Measurements from ENCODE around the gene FAM83F. TPM values are rescaled to one million over a fixed set of nuclear protein-coding genes. Genes with fewer than 3 reads are reported as not detected.

Gene FAM83F
- polyA plus RNA-seq, 1 donor (not counting 4 experiments of a cell fraction or from before 2014, with no cell fraction given), result 22.8 TPM

DNA sequence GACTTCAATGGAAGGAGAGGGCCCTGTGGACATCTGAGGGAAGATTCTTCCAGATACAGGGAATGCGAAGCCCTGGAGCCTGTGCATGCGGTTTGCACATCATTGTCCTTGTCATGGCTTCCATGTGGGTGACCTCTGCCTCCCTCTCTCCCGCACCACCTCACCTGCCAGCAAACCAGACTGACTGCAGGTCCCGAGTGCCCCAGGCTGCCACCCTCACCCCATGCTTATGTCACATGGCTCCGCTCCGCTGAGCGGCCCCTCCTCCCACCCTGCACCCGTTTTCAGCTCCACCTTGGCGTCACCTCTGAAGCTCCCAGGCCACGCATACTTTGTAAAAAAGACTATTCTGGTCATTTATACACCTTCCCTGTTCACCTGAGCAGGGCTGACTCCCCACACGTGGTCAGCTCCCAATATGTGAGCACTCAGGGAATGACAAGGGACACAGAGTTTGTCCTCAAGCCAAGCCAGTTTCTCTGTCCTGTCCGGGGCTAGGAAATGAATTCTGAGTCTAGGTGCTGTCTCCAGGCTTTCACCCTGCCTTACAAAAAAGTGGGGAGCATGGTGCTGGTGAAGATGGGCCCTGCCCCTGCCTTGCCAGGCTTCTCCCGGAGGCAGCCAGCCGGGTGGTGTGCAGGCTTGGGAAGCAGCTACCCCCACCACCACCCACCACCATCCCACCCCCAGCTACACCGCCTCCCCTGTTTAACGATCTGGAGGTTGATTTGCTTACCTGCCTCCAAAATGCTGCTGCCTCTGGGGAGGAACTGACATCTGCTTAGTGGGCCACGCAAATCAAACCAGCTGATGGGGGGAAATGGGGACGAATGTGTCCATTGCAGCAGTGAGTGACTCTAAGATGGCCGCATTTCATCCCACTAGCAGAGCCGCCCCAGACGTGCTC, 32.7 kb downstream of the FAM83F start:
- H3K27me3 ChIP-seq (ENCODE audit: control insufficient read depth, extremely low read depth, insufficient read depth, low read length), result no peaks in the 10 kb centered on the region
- DNase-seq (ENCODE audit: low read depth, low spot score) (no peak), FAIRE-seq (no peak)
- no peak overlapping the region for H3K4me3 ChIP-seq (ENCODE audit: control insufficient read depth in 2 of 3, extremely low read depth in 1 of 3, insufficient read depth in 2 of 3, low read depth in 1 of 3, low read length in 3 of 3)
- no peak overlapping the region for H3K9ac ChIP-seq (ENCODE audit: control insufficient read depth, extremely low read depth, insufficient read depth, low read length)
- TF ChIP-seq, protein P1, sequence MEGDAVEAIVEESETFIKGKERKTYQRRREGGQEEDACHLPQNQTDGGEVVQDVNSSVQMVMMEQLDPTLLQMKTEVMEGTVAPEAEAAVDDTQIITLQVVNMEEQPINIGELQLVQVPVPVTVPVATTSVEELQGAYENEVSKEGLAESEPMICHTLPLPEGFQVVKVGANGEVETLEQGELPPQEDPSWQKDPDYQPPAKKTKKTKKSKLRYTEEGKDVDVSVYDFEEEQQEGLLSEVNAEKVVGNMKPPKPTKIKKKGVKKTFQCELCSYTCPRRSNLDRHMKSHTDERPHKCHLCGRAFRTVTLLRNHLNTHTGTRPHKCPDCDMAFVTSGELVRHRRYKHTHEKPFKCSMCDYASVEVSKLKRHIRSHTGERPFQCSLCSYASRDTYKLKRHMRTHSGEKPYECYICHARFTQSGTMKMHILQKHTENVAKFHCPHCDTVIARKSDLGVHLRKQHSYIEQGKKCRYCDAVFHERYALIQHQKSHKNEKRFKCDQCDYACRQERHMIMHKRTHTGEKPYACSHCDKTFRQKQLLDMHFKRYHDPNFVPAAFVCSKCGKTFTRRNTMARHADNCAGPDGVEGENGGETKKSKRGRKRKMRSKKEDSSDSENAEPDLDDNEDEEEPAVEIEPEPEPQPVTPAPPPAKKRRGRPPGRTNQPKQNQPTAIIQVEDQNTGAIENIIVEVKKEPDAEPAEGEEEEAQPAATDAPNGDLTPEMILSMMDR (optimal IDR thresholded peaks at IDR 0.05 in 1 of 3, IDR thresholded peaks at IDR 0.05 in 1 of 3, conservative IDR thresholded peaks at IDR 0.05 in 1 of 3; ENCODE audit: extremely low read depth in 1 of 3, insufficient read depth in 2 of 3, low read length in 3 of 3), result no peak
- no peak for TF ChIP-seq EZH2 (IDR thresholded peaks at IDR 0.05; ENCODE audit: low read length)
- H3K36me3 ChIP-seq (ENCODE audit: control insufficient read depth in 2 of 2, extremely low read depth in 1 of 2, insufficient read depth in 2 of 2, low read length in 2 of 2), result peaks cover 34 to 36% of the 10 kb centered on the region in 2 experiments
- H3K4me2 ChIP-seq (ENCODE audit: control insufficient read depth, extremely low read depth, insufficient read depth, low read depth, low read length), result no peak overlapping the region
- no peak overlapping the region for H3K27ac ChIP-seq (ENCODE audit: control insufficient read depth, insufficient read depth, low read length)
- H3K9me3 ChIP-seq (ENCODE audit: control insufficient read depth, low read depth, low read length), result no peaks in the 10 kb centered on the region
- H3K79me2 ChIP-seq (ENCODE audit: control insufficient read depth, insufficient read depth, low read length), result peaks cover 20% of the 10 kb centered on the region
- no peak overlapping the region for H2AFZ ChIP-seq (ENCODE audit: control insufficient read depth, low read length)
- dilution Hi-C loops (cut with MboI; ENCODE audit: extremely low pct_ligation_motif_present, low sequenced_read_pairs), result no loop called here
- H3K9me1 ChIP-seq (ENCODE audit: control insufficient read depth, extremely low read depth, insufficient read depth, low read length), result no peaks in the 10 kb centered on the region
- H3K4me1 ChIP-seq (ENCODE audit: control insufficient read depth, extremely low read depth, insufficient read depth, low read length), result peaks cover 16% of the 10 kb centered on the region
- peaks cover 12% of the 10 kb centered on the region for H4K20me1 ChIP-seq (ENCODE audit: control insufficient read depth, extremely low read depth, insufficient read depth, low read length)

DNA sequence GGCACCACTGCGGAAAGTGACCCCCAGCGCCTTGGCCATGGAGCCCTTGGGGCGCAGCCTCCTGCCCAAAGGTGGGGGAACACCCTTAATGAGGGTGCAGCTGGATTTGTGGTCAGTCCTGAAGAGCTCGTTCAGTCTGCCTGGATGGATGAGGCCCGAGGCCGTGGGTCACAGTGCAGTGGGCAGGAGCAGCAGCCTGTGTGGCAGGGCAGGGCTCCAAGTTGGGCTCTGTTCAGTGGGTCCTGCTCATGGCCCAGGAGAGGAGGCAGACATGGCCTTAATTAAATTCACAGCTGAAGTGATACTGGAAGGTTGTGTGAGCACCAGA, 33.3 kb downstream of the FAM83F start:
- no peak overlapping the region for H3K4me2 ChIP-seq (ENCODE audit: control insufficient read depth, extremely low read depth, insufficient read depth, low read depth, low read length)
- dilution Hi-C loops (cut with MboI; ENCODE audit: extremely low pct_ligation_motif_present, low sequenced_read_pairs), result no loop called here
- H3K36me3 ChIP-seq (ENCODE audit: control insufficient read depth in 2 of 2, extremely low read depth in 1 of 2, insufficient read depth in 2 of 2, low read length in 2 of 2), result peaks cover 34 to 36% of the 10 kb centered on the region in 2 experiments
- no peak overlapping the region for H2AFZ ChIP-seq (ENCODE audit: control insufficient read depth, low read length)
- no peaks in the 10 kb centered on the region for H3K9me1 ChIP-seq (ENCODE audit: control insufficient read depth, extremely low read depth, insufficient read depth, low read length)
- TF ChIP-seq, protein P1 (optimal IDR thresholded peaks at IDR 0.05 in 1 of 3, IDR thresholded peaks at IDR 0.05 in 1 of 3, conservative IDR thresholded peaks at IDR 0.05 in 1 of 3; ENCODE audit: extremely low read depth in 1 of 3, insufficient read depth in 2 of 3, low read length in 3 of 3), result no peak
- no peak for TF ChIP-seq EZH2 (IDR thresholded peaks at IDR 0.05; ENCODE audit: low read length)
- H3K27me3 ChIP-seq (ENCODE audit: control insufficient read depth, extremely low read depth, insufficient read depth, low read length), result no peaks in the 10 kb centered on the region
- no peak for DNase-seq (ENCODE audit: low read depth, low spot score)
- FAIRE-seq, result no peak
- H3K4me3 ChIP-seq (ENCODE audit: control insufficient read depth in 2 of 3, extremely low read depth in 1 of 3, insufficient read depth in 2 of 3, low read depth in 1 of 3, low read length in 3 of 3), result no peak overlapping the region
- H3K9ac ChIP-seq (ENCODE audit: control insufficient read depth, extremely low read depth, insufficient read depth, low read length), result no peak overlapping the region
- H3K27ac ChIP-seq (ENCODE audit: control insufficient read depth, insufficient read depth, low read length), result no peak overlapping the region
- H4K20me1 ChIP-seq (ENCODE audit: control insufficient read depth, extremely low read depth, insufficient read depth, low read length), result peaks cover 11% of the 10 kb centered on the region
- no peaks in the 10 kb centered on the region for H3K9me3 ChIP-seq (ENCODE audit: control insufficient read depth, low read depth, low read length)
- peaks cover 10% of the 10 kb centered on the region for H3K4me1 ChIP-seq (ENCODE audit: control insufficient read depth, extremely low read depth, insufficient read depth, low read length)
- peaks cover 20% of the 10 kb centered on the region for H3K79me2 ChIP-seq (ENCODE audit: control insufficient read depth, insufficient read depth, low read length)
